ENCODE results near the gene RFXANK.

RFXANK gene

DNA sequence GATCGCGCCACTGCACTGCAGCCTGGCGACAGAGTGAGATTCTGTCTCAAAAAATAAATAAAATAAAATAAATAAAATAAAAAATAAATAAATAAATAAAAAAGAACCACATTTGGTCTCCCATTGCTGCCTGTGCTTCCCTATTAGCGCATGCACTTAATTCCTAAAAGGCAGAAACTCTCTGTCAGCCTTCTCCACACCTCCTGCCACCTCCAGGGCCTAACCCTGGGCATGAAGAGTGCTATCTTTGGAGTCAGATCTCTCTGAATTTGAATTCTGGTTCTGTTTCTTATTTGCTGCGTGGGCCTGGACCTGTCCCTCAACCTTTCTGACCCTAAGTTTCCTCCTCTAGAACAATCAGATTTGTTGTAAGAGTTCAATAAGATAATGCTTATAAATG, 31.0 kb downstream of the RFXANK start (continued):
- no peak for TF ChIP-seq ZNF518A (tag by site-specific recombination; conservative IDR thresholded peaks at IDR 0.05; ENCODE audit: low read depth)

DNA sequence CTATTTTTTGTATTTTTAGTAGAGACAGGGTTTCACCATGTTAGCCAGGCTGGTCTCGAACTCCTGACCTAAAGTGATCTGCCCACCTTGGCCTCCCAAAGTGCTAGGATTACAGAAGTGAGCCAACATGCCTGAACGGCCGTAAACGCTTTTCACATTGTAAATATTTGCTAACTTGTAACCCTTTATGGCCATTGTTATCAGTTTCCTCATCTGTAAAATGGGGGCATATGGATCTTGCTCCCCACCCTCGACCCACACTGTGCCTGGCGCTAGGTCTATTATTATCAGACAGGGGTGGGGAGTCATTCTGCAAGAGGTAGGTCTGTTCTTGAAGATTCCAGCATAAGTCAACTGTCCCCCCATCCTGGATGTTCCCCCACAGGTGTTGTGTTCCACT, 31.6 kb downstream of the RFXANK start:
- Histone ChIP-seq H3K4me1 (ENCODE audit: control insufficient read depth, insufficient read depth, low read length) (no peaks in the 10 kb centered on the region), H3K27ac (ENCODE audit: extremely low read depth, low read depth, low read length) (no peak overlapping the region), H3K36me3 (ENCODE audit: control insufficient read depth in 2 of 2, insufficient read depth in 1 of 2, low read length in 2 of 2) (no peaks in the 10 kb centered on the region), H3K4me3 (ENCODE audit: low read depth, low read length) (no peak overlapping the region), H3K9me3 (ENCODE audit: control insufficient read depth, insufficient read depth, low read depth, low read length) (no peaks in the 10 kb centered on the region)
- ChIA-PET POLR2A (interaction anchor here (1.8 kb wide), 1 partner anchor 31 kb away, joined by 4 read pairs; no protein-coding TSS in a partner anchor), CTCF (interaction anchor here (0.6 to 2.5 kb wide), 7 partner anchors 22 to 309 kb away, joined by 3 to 14 read pairs (median 4); no protein-coding TSS in a partner anchor)
- no peak for TF ChIP-seq ZBTB49 (tag by site-specific recombination; IDR thresholded peaks at IDR 0.05; ENCODE audit: low read depth)
- no peak for TF ChIP-seq ZNF530 (tag by site-specific recombination; IDR thresholded peaks at IDR 0.05; ENCODE audit: low read depth)
- no peak for TF ChIP-seq PRDM1 (tag by site-specific recombination; IDR thresholded peaks at IDR 0.05)
- no peak for TF ChIP-seq HOXC10 (CRISPR knock-in tag; IDR thresholded peaks at IDR 0.05)
- TF ChIP-seq ZNF404 (tag by site-specific recombination; IDR thresholded peaks at IDR 0.05): no peak
- TF ChIP-seq ZNF585B (tag by site-specific recombination; IDR thresholded peaks at IDR 0.05): no peak
- no peak for TF ChIP-seq REPIN1 (tag by site-specific recombination; IDR thresholded peaks at IDR 0.05; ENCODE audit: low read depth)
- no peak for TF ChIP-seq PRDM6 (tag by site-specific recombination; IDR thresholded peaks at IDR 0.05)
- TF ChIP-seq ZNF692 (tag by site-specific recombination; IDR thresholded peaks at IDR 0.05): no peak
- no peak for TF ChIP-seq ZNF510 (tag by site-specific recombination; IDR thresholded peaks at IDR 0.05; ENCODE audit: insufficient replicate concordance)
- TF ChIP-seq ZFP3 (tag by site-specific recombination; IDR thresholded peaks at IDR 0.05; ENCODE audit: low read depth): no peak
- TF ChIP-seq, protein P1, sequence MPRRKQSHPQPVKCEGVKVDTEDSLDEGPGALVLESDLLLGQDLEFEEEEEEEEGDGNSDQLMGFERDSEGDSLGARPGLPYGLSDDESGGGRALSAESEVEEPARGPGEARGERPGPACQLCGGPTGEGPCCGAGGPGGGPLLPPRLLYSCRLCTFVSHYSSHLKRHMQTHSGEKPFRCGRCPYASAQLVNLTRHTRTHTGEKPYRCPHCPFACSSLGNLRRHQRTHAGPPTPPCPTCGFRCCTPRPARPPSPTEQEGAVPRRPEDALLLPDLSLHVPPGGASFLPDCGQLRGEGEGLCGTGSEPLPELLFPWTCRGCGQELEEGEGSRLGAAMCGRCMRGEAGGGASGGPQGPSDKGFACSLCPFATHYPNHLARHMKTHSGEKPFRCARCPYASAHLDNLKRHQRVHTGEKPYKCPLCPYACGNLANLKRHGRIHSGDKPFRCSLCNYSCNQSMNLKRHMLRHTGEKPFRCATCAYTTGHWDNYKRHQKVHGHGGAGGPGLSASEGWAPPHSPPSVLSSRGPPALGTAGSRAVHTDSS (tag by site-specific recombination; IDR thresholded peaks at IDR 0.05): no peak
- TF ChIP-seq, protein P2, sequence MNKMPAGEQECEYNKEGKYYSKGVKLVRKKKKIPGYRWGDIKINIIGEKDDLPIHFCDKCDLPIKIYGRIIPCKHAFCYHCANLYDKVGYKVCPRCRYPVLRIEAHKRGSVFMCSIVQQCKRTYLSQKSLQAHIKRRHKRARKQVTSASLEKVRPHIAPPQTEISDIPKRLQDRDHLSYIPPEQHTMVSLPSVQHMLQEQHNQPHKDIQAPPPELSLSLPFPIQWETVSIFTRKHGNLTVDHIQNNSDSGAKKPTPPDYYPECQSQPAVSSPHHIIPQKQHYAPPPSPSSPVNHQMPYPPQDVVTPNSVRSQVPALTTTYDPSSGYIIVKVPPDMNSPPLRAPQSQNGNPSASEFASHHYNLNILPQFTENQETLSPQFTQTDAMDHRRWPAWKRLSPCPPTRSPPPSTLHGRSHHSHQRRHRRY (tag by site-specific recombination; IDR thresholded peaks at IDR 0.05): no peak
- no peak for TF ChIP-seq ZNF214 (tag by site-specific recombination; IDR thresholded peaks at IDR 0.05; ENCODE audit: borderline replicate concordance)

Measured in HEK293 (cell line).